ENCODE measurements around the gene GNG12. TPM values are rescaled to one million over a fixed set of nuclear protein-coding genes. Genes with fewer than 3 reads are reported as not detected.

The GNG12 gene
- total RNA-seq, 6 donors from 2014 or later, result 14.3 to 54.6 (median 45.1) TPM

GRCh38 chr1:67721112-67721511, 112.2 kb downstream of the GNG12 start:
- no peaks in the 10 kb centered on the region for H3K27me3 ChIP-seq
- WGBS, 2 donors, result 92 to 100% methylated on average over 4 of the region's 4 CpGs
- no peak overlapping the region for H3K4me3 ChIP-seq
- TF ChIP-seq CTCF (IDR thresholded peaks at IDR 0.05) (no peak), EP300 (IDR thresholded peaks at IDR 0.05) (no peak), POLR2AphosphoS5 (IDR thresholded peaks at IDR 0.05) (no peak), POLR2A (IDR thresholded peaks at IDR 0.05) (no peak)
- no peak overlapping the region for H3K27ac ChIP-seq
- H3K4me1 ChIP-seq, result peaks cover 7 to 22% (median 19%) of the 10 kb centered on the region in 4 donors
- H3K9me3 ChIP-seq, result no peaks in the 10 kb centered on the region
- H3K36me3 ChIP-seq, result no peaks in the 10 kb centered on the region
- DNase-seq (no peak), ATAC-seq (ENCODE audit: low FRiP score in 2 of 2) (no peak)

- H3K27me3 ChIP-seq, result no peaks in the 10 kb centered on the region
- H3K4me3 ChIP-seq, result no peak overlapping the region
- no peak for TF ChIP-seq POLR2A (IDR thresholded peaks at IDR 0.05)
- TF ChIP-seq CTCF (IDR thresholded peaks at IDR 0.05), result no peak
- TF ChIP-seq POLR2AphosphoS5 (IDR thresholded peaks at IDR 0.05), result no peak
- TF ChIP-seq EP300 (IDR thresholded peaks at IDR 0.05), result no peak
- ATAC-seq (ENCODE audit: low FRiP score in 2 of 2) (no peak), DNase-seq (no peak)
- peaks cover 6 to 14% (median 10%) of the 10 kb centered on the region in 4 donors for H3K4me1 ChIP-seq
- no peak overlapping the region for H3K27ac ChIP-seq
- no peaks in the 10 kb centered on the region for H3K36me3 ChIP-seq
- 79 to 86% methylated on average over 6 of the region's 6 CpGs for WGBS, 2 donors
- H3K9me3 ChIP-seq, result no peaks in the 10 kb centered on the region
These were observed 113.7 kb downstream of the GNG12 start for GRCh38 chr1:67719329-67720196.

GRCh38 chr1:67717876-67718275, 115.4 kb downstream of the GNG12 start:
- no peaks in the 10 kb centered on the region for H3K27me3 ChIP-seq
- no peak overlapping the region for H3K4me3 ChIP-seq
- no peak overlapping the region for H3K27ac ChIP-seq
- H3K9me3 ChIP-seq, result no peaks in the 10 kb centered on the region
- no peak for ATAC-seq (ENCODE audit: low FRiP score in 2 of 2)
- DNase-seq, result no peak
- TF ChIP-seq CTCF (IDR thresholded peaks at IDR 0.05) (no peak), POLR2A (IDR thresholded peaks at IDR 0.05) (no peak), POLR2AphosphoS5 (IDR thresholded peaks at IDR 0.05) (no peak), EP300 (IDR thresholded peaks at IDR 0.05) (no peak)
- H3K4me1 ChIP-seq, result peaks cover 6 to 17% (median 14%) of the 10 kb centered on the region in 4 donors
- WGBS, 2 donors, result 91 to 93% methylated on average over 4 of the region's 4 CpGs
- H3K36me3 ChIP-seq, result no peaks in the 10 kb centered on the region

GRCh38 chr1:67716800-67717199, 116.5 kb downstream of the GNG12 start:
- TF ChIP-seq POLR2A (IDR thresholded peaks at IDR 0.05) (no peak), POLR2AphosphoS5 (IDR thresholded peaks at IDR 0.05) (no peak), EP300 (IDR thresholded peaks at IDR 0.05) (no peak), CTCF (IDR thresholded peaks at IDR 0.05) (no peak)
- DNase-seq (no peak), ATAC-seq (ENCODE audit: low FRiP score in 2 of 2) (no peak)
- Histone ChIP-seq H3K4me3 (no peak overlapping the region), H3K27me3 (no peaks in the 10 kb centered on the region), H3K4me1 (peaks cover 6 to 18% (median 11%) of the 10 kb centered on the region in 4 donors), H3K9me3 (no peaks in the 10 kb centered on the region), H3K27ac (no peak overlapping the region), H3K36me3 (no peaks in the 10 kb centered on the region)
- 65 to 77% methylated on average over 4 of the region's 4 CpGs for WGBS, 2 donors

Data from upper lobe of left lung (tissue), 6 donors.